AG10803 (cell line): ENCODE measurements around the gene ADA.

Experiments used
- DNase-seq: peaks from one replicate; pipeline ENCODE4 v3.0.0; 2010; ENCODE audit warnings: low read depth
- H3K4me3 ChIP-seq: 2 replicates; pipeline ENCODE4 v1.5.1; 2011; ENCODE audit warnings: mild to moderate bottlenecking, low read length, control low read depth
- CTCF ChIP-seq: conservative IDR thresholded peaks from 2 replicates; pipeline ENCODE4 v1.5.1; 2011; ENCODE audit warnings: mild to moderate bottlenecking, low read length, control low read depth, inconsistent platforms

The ADA gene

GRCh38 chr20:44621939-44622338, 29.6 kb downstream of the ADA start:
- DNase-seq = no peak
- no peak for TF ChIP-seq CTCF
- H3K4me3 ChIP-seq = no peak overlapping the region

GRCh38 chr20:44621325-44621724, 30.2 kb downstream of the ADA start:
- H3K4me3 ChIP-seq = no peak overlapping the region
- TF ChIP-seq CTCF = no peak
- DNase-seq = no peak

GRCh38 chr20:44620030-44620429, 31.5 kb downstream of the ADA start:
- no peak for TF ChIP-seq CTCF
- H3K4me3 ChIP-seq = no peak overlapping the region
- no peak for DNase-seq

GRCh38 chr20:44619294-44619693, 32.2 kb downstream of the ADA start:
- H3K4me3 ChIP-seq = no peak overlapping the region
- DNase-seq = no peak
- TF ChIP-seq CTCF = no peak

- TF ChIP-seq CTCF = no peak
- no peak overlapping the region for H3K4me3 ChIP-seq
- no peak for DNase-seq
Observed at GRCh38 chr20:44618318-44618731, 33.2 kb downstream of the ADA start.

GRCh38 chr20:44616604-44616964, 34.9 kb downstream of the ADA start:
- H3K4me3 ChIP-seq = no peak overlapping the region
- no peak for TF ChIP-seq CTCF
- no peak for DNase-seq

- H3K4me3 ChIP-seq = no peak overlapping the region
- TF ChIP-seq CTCF = no peak
- no peak for DNase-seq
Observed at GRCh38 chr20:44615876-44616603, 35.5 kb downstream of the ADA start.
